Measurements from ENCODE around the gene MRPL42. TPM values are rescaled to one million over a fixed set of nuclear protein-coding genes. Genes with fewer than 3 reads are reported as not detected.
A peak's percentile ranks its signal among the peaks of the same experiment; 100 is the strongest.

MRPL42 gene

DNA sequence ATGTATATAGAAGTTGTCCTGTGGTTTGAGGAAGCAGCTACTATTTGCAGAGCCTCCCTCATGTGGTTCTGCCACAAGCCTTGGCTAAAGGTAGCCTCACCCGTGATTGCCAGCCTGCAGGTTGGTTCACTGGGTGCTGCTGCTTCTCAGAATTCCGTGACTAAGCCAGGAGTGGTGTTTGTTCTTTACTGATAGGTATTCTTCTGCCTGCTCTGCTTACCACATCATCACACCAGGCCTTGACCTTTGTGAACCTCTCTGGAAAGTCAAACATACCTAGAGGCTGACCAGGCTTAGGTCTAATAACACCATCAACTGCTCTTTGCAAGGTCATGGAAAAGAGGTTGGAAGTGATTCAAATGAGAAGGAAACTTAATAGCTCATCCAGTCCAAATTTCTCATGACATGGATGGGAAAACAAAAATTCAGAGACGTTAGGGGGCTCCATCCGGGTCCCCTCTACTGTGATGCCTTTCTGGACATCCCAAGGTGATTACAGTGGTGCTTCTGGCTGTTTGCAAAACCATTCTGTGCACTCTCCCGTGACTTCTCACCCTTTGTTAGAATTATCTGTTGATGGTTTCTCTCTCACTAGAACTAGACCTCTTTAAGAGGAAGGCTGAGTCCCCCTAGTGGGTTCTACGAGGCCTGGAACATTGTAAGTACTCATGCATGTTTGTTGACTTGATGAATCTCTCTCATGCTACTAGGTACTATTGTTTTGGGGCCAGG, 96.7 kb downstream of the MRPL42 start:
- Histone ChIP-seq H3K4me3 (ENCODE audit: low read length) (no peak overlapping the region), H3K9ac (ENCODE audit: low read length) (no peak overlapping the region), H3K79me1 (ENCODE audit: low read length) (no peaks in the 10 kb centered on the region), H4K8ac (ENCODE audit: low read depth, low read length) (no peak overlapping the region), H3K36me3 (ENCODE audit: control insufficient read depth, insufficient read depth, low read length) (peaks cover 1% of the 10 kb centered on the region), H3K4me1 (ENCODE audit: control insufficient read depth, low read depth, low read length) (no peaks in the 10 kb centered on the region), H3K79me2 (ENCODE audit: control insufficient read depth, insufficient read depth, low read length) (no peaks in the 10 kb centered on the region), H3K4ac (ENCODE audit: low read depth, low read length) (no peak overlapping the region), H3K27me3 (ENCODE audit: insufficient read depth, low read length, poor library complexity) (no peaks in the 10 kb centered on the region), H3K18ac (ENCODE audit: low read length) (no peak overlapping the region), H3K27ac (ENCODE audit: low read depth, low read length) (no peak overlapping the region), H4K5ac (ENCODE audit: low read length) (no peak overlapping the region), H3K56ac (ENCODE audit: low read length) (no peak overlapping the region), H2BK120ac (ENCODE audit: low read depth, low read length) (no peak overlapping the region), H2AK5ac (ENCODE audit: low read length) (no peak overlapping the region), H2BK5ac (ENCODE audit: low read length) (no peak overlapping the region), H3K4me2 (ENCODE audit: low read length) (no peak overlapping the region), H3K23ac (ENCODE audit: low read length) (no peak overlapping the region), H2BK15ac (replicated peaks; ENCODE audit: low read depth) (no peak overlapping the region)
- peak; percentile 75 for DNase-seq
- no CpG with 5 or more reads among the region's 6 CpGs for WGBS (ENCODE audit: extremely low coverage, insufficient coverage, low lambda C conversion rate)

DNA sequence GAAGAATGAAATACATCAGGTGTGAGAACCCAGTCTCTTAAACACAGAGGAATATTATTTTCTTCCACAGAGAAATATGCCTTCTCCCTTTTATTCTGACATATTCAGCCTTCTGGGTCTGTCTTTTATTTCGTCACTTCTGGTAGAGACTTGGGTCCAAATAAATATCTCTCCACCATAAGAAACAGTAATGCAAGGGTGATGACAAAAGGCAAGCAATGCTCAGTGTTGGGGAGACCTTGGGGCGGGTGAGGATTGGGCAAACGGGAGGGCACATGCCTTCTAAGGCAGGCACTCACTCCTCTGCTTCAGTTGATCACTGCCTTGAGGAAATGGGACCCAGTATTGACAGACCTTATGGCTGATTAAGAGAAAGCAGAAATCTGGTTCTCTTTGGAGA, 98.4 kb downstream of the MRPL42 start:
- Histone ChIP-seq H2AK5ac (ENCODE audit: low read length) (no peak overlapping the region), H3K56ac (ENCODE audit: low read length) (no peak overlapping the region), H3K79me1 (ENCODE audit: low read length) (no peaks in the 10 kb centered on the region), H3K4me3 (ENCODE audit: low read length) (no peak overlapping the region), H4K5ac (ENCODE audit: low read length) (no peak overlapping the region), H2BK120ac (ENCODE audit: low read depth, low read length) (no peak overlapping the region), H3K4me2 (ENCODE audit: low read length) (no peak overlapping the region), H3K79me2 (ENCODE audit: control insufficient read depth, insufficient read depth, low read length) (no peaks in the 10 kb centered on the region), H3K36me3 (ENCODE audit: control insufficient read depth, insufficient read depth, low read length) (peaks cover 1% of the 10 kb centered on the region), H2BK15ac (replicated peaks; ENCODE audit: low read depth) (no peak overlapping the region), H3K9ac (ENCODE audit: low read length) (no peak overlapping the region), H3K18ac (ENCODE audit: low read length) (no peak overlapping the region), H3K4ac (ENCODE audit: low read depth, low read length) (no peak overlapping the region), H4K8ac (ENCODE audit: low read depth, low read length) (no peak overlapping the region), H2BK5ac (ENCODE audit: low read length) (no peak overlapping the region), H3K23ac (ENCODE audit: low read length) (no peak overlapping the region), H3K4me1 (ENCODE audit: control insufficient read depth, low read depth, low read length) (no peaks in the 10 kb centered on the region), H3K27ac (ENCODE audit: low read depth, low read length) (no peak overlapping the region), H3K27me3 (ENCODE audit: insufficient read depth, low read length, poor library complexity) (no peaks in the 10 kb centered on the region)
- whole genome bisulfite sequencing (ENCODE audit: extremely low coverage, insufficient coverage, low lambda C conversion rate), result no CpG with 5 or more reads among the region's 3 CpGs
- no peak for DNase-seq

Small RNAs within 50 kb of the gene (small RNA-seq; reads per million reads assigned to genes)
- not detected for gene RF00019 (ENCODE audit: insufficient read depth)

All from mesendoderm (in vitro differentiated cells).